ENCODE results near the gene HS3ST1. TPM values are rescaled to one million over a fixed set of nuclear protein-coding genes. Genes with fewer than 3 reads are reported as not detected.
"Not testable (repeated sequence)": the region's sequence is repeated elsewhere in the genome, so short reads cannot be mapped to it uniquely, and the experiment has no call there.

HS3ST1 gene
- polyA plus RNA-seq, 1 donor = 0.68 TPM

DNA sequence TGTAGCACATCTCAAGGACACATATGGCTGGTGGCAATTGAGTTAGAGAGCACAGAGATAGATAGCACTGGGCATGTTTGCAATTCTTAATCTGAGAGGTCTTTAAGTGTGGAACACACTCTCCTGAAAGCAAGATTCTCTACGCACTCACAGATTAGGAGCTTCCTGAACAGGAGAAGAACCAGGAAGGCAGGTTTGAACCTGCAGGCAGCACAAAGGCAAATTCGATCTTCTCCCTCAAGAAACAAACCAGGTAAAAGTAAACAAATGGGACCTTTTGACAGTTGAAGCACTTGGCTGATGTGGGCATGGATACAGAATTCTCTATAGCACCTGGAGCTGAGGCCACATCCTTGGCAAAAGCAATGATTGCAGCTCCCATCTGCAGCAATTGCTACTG is 24.3 kb downstream of the HS3ST1 start:
- no peak for DNase-seq

DNA sequence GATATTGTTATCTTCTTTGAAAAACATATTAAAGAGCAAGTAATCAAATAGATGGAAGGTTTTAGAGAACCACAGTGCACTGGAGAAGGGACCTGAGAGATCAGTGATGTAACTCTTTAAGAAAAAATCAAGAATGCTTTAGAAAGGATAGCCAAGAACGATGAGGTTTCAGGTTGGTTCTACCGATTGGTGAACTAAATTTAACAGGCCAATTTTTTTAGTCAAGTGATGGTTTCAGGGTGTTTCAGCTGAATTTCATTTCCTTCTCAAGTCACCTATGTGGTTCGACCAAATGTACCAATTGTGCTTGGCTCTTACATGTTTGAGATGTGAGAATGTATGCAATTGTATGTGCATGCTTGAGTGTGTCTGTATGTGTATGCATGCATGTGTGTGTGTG is 26.5 kb downstream of the HS3ST1 start:
- DNase-seq = no peak

DNA sequence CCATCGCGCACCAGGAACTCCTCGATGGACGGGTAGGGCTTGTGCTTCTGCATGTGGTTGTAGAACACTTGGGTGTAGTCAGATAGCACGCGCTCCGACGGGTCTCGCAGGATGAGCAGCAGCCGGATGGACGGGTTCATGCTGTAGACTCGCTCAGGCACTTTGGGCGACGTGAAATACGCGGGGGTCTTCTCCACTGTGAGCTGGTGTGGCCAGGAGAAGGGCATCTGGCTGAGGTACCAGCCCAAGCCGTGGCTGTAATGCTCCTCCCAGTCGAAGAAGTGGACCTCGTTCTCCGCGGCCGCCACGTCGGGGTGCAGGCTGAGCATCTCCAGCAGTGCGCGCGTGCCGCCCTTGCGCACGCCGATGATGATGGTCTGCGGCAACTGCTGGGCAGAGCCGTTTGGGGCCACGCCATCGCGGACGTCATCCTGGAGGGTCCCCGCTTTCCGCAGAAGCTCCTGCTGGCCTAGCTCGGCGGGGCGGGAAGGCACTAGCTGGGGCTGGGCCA is 29.2 kb downstream of the HS3ST1 start:
- DNase-seq = no peak

DNA sequence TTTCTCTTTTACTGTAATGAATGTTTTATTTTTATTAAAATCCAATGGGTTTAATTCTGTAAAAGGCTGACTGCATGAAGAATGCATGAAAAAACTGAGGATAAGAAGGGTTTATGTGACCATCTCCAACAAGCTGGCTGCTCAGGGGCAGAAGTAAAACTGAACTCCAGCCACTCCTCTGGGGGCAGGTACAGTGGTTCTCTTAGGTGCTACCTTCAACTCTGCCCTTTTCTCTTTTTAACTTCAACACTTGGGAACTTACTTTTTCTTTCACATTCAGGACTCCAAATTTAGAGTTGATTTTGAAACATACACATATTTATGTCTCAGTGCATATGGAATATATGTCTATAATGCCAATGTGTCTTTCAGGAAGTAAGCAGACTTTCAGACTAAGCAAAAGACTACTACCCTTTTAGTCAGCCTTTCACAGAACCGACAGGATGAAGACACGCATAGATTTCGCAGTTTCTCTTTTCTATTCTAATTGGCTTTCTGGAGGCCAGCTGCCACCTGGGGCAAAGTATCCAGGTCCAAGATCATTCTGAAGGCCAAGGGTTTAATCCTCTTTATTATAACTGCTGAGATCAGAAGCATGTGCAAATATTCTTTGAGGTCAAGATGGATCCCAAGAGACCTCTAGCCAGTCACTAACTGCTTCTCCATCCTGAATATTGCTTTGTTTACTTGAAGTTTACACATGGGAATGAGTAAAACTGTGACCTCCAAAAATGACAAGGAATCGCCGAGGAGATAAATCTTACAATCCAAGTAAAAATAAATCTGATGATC is 30.7 kb downstream of the HS3ST1 start:
- no peak for DNase-seq

DNA sequence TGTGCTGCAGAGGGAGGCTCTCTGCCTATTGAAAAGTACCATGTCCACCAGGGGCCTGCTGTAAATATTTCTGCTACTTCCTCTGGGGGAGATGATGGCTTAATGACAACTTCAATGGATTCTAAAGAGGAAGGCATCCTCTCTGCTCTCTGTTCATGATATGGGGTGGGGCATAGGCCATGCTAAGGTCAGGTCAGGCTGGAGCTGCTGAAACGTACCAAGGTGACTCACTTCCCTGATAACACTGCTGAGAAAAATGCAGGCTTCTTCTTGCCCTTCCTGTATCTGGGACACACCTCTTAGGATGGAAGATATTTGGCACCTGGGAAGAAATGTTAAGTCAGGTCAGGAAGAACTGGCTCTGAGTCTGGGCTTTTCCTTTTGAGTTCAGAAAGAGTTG is 31.5 kb downstream of the HS3ST1 start:
- DNase-seq = no peak

DNA sequence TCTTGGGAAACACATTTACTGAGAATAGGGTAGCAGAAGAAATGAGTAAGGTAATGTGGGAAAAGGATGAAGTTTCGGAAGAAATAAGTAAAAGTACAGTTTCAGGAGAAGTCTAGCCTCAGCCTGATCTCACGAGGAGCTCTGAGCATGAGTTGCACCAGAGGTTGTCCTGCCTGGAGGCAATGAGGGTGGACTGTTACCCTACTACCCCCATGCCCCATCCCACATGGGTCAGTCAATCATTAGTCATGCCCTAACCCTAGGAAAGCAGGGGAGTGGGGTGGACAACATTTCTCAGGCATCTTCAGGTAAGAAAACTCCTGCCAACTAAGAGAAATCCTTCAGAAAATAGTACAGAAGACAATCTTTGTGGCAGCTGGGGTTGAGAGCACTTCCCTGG is 35.1 kb downstream of the HS3ST1 start:
- no peak for DNase-seq

DNA sequence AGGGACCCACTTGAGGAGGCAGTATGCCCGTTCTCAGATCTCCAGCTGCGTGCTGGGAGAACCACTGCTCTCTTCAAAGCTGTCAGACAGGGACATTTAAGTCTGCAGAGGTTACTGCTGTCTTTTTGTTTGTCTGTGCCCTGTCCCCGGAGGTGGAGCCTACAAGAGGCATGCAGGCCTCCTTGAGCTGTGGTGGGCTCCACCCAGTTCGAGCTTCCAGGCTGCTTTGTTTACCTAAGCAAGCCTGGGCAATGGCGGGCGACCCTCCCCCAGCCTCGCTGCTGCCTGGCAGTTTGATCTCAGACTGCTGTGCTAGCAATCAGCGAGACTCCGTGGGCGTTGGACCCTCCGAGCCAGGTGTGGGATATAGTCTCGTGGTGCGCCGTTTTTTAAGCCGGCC is 44.6 kb downstream of the HS3ST1 start:
- not testable (repeated sequence) for DNase-seq

DNA sequence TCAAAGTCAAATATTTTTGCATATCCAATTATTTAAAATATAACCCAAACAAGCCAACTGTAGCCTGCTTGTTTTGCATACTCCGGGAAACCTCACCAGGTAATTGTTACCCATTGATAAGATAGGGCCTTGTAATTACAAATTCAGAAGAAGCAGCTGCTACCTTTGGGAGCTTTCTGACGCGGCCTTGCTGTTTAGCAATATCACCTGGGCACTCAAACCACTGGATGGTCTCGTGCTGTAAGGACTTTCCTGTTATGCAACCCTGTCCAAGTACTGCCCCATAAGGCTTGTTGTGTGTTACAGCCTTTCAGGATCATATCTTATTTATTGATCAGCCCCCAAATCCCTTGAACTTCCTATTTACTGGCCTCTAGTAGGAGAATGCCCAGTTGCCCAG is 52.1 kb downstream of the HS3ST1 start:
- DNase-seq = no peak

DNA sequence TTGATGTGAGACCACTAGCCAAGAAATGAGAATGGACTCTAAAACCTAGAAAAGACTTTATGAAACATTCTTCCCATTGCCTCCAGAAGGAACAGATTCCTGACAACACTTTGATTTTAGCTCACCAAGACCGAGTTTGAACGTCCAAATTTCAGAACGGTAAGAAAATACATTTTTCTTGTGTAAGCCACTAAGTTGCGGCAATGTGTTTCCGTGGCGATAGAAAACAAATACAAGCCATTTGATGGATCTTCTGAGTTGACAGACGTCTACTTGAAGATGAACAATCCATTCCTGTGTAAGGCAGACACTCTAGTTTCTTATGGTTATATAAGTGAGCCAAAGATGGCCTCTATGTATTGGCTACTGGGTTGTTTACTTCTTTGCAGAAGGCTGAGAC is 52.5 kb downstream of the HS3ST1 start:
- DNase-seq = no peak

DNA sequence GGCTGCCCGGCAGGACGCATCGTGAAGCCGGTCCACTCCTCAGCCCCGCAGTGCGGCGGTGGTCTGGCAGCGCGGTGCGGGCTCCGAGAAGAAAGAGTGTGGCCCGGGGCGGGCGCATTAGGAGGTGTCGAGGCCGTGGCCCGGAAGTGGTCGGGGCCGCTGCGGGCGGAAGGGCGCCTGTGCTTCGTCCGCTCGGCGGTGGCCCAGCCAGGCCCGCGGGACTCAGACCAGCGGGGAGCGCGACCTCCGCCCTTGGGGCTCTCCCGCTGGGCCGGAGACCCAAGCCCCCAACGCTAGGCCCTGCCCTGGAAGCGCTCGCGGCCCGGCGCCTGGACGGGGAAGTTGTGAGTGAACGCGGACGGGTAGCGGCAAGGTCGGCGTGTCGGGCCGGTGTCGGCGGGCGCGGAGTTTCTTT is 60.0 kb downstream of the HS3ST1 start:
- DNase-seq = no peak

DNA sequence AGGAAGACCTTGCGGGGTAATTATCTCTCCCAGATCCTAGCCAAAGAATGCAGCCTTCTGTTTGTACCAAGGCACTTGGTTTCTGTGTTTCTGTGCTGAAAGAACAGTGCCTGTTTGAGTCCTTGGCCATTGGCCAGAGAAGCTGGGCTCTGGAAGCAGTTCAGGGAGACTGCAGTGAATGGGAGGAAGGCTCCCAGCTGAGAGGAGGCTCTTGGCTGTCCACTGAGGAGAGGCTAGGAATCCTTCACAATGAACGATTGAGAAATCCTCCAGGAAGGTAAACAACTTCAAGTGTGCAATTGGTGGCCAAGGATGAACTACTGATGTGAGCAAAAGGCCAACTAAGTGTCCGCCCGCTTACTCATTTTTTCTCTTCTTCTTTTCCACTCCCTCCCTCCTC is 61.3 kb downstream of the HS3ST1 start:
- DNase-seq = peak; percentile 10

DNA sequence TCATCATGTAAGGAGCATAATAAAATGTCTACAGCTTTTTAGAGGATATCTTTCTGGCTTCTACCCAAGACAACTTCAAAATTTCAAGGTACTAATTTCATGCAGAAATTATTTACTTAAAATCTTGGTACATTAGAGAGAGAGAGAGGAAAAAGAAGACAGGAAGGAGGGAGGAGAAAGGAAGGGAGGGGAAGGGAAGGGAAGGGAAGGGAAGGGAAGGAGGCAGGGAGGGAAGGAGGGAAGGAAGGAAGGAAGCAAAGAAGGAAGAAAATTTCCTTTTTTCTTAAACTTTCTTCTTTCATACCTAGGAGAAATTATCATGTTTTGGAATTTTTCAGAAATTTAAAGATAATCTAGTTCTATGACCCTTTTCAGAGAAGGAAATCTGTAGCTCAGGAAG is 61.8 kb downstream of the HS3ST1 start:
- no peak for DNase-seq

DNA sequence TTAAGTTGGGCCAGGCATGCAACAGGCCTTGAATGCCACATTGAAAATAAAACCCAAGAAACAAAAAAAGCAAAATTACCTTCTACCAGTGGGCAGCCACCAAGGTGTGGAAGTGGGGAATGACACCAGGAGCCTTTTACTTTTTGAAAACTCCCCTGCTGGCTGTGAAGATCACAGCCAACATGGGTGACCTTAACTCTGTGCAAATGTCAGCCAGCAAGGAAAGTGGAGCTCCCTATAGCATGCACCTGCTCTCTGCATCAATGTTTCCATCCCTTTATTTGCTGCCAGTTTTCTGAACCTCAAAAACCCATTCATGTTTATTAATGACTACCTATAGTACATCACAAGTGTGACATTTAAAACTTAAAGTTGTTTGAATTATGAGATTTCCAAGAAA is 63.7 kb downstream of the HS3ST1 start:
- DNase-seq = no peak

DNA sequence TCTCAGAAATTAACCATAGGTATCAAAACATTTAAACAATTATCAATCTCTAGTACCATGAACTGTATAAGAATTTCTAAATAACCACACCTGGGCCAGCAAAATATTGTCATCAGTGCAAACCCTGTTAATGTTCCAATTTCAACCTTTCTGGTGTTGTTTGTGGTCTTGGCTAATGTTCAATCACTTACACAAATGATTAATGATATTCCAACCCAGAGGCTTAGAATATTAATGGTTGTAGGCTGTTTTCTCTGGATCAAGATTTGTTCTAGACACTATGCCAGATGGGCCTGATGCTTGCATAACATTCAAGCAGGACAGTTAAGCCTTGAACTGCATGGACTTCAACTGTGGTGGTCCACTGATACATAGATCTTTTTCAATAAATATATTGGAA is 69.1 kb downstream of the HS3ST1 start:
- DNase-seq = no peak

DNA sequence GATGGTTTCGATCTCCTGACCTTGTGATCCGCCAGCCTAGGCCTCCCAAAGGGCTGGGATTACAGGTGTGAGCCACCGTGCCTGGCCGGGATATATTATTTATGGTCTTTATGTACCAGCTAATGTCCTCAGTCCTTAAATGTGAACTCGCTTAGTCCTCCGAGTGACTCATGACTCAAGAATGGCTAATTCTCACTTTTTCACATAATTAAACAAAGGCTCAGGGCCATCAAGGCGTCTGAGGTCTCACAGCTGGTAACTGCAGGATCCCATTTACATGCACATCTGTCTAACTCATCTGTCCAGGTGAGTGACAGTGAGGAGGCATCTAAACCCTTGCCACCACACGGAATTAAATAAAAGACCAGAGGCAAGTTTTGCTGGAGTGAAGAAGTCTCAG is 73.5 kb downstream of the HS3ST1 start:
- DNase-seq = no peak

DNA sequence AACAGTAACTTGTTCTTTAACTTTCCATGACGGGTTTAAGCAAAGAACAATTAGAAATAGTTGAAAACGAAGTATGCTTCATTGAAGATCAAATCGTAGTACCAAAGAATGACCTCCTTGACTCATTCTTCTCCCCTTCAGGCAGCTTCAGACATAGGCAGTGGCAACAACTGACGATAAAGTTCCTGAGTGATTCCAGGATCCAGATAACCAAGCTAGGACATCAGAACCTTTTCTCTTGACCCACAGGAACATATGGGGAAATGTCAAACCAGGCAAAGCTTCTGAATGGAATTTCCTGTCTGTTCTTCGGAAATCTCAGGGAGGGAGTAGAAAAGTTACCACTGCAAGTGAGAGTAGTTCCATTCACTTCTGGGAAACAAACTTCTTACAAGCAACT is 74.2 kb downstream of the HS3ST1 start:
- DNase-seq = no peak

DNA sequence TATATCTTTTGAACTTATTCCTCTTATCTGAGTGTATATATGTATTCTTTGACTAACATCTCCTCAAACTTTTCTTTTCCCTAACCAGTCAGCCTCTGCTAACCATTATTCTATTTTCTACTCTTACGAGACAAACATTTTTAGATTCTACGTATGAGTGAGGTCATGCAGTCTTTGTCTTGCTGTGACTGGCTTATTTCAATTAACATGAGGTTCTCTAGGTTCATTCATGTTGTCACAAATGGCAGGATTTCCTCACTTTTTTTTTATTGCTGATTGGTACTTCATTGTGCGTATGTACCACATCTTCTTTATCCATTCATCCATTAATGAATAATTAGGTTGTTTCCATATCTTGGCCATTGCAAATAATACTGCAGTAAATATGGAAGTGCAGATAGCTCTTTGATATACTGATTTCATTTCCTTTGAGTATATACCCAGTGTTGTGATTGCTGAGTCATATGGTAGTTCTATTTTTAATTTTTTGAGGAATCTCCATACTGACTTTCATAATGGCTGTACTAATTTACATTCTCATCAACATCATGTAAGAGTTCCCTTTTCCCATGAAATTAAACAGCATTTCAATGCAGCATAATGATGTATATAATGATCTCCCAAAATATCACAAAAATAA is 80.1 kb downstream of the HS3ST1 start:
- DNase-seq = no peak

DNA sequence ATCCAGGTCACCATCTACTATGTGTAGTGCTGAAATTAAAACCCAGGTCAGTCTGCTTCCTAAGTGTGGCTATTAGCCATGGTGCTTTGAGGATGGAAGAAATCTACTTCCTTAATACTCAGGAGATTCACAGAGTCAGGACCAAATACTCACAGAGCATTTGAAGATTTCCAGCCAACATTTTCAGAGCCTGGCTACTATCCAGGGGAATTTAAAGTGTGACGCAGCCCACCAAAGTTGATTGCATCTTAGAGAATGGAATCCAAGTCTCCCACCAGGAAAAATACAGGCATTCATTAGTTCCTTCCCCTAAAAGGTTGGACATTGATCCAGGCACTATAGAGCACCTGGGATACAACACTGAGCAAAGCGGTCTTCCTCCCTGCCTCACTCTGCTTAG is 83.8 kb downstream of the HS3ST1 start:
- no peak for DNase-seq

DNA sequence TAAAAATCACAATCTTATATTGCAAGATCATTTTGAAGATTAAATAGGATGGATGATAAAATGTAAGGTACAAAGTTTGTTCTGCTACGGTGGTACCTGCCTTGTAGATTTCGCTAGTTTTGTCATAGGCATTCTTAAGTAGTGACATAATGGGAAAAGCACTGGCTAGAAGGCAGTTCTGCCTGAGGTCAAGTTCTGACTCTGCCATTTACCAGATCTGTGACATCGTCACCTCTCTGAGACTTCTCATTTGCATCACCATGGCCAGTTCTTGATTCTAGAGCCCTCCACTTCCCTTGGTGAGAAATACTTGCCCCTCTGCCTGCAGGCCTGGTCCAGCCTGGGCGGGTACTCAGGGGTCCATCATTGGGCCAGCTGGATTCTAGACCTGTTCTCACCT is 85.2 kb downstream of the HS3ST1 start:
- no peak for DNase-seq

Measured in left kidney (tissue), 2 donors.